Bronchial epithelial cell (primary cell): ENCODE results near the gene CLEC2D. TPM values are rescaled to one million over a fixed set of nuclear protein-coding genes. Genes with fewer than 3 reads are reported as not detected.
"Not testable (repeated sequence)": the region's sequence is repeated elsewhere in the genome, so short reads cannot be mapped to it uniquely, and the experiment has no call there.

Experiments used
- DNase-seq: peaks from one replicate; pipeline ENCODE4 v3.0.0-alpha.2; 2010; ENCODE audit warnings: low read depth
- FAIRE-seq: peaks from 2 replicates; lab custom pipeline; 2011; peaks lifted over from hg19 to GRCh38; lab: Jason Lieb, UNC
- H3K27me3 ChIP-seq: 2 replicates; pipeline ENCODE4 v1.5.1; 2011; ENCODE audit warnings: low read length; ENCODE audit not compliant: control insufficient read depth, insufficient read depth
- H3K36me3 ChIP-seq: 2 replicates; pipeline ENCODE4 v1.5.1; 2011; ENCODE audit warnings: low read length; ENCODE audit not compliant: control insufficient read depth, insufficient read depth
- H3K4me3 ChIP-seq: 2 replicates; pipeline ENCODE4 v1.5.1; 2011; ENCODE audit warnings: mild to moderate bottlenecking, low read depth, low read length, control low read depth
- CTCF ChIP-seq: IDR thresholded peaks from 2 replicates; pipeline ENCODE4 v1.5.1; 2011; ENCODE audit warnings: mild to moderate bottlenecking, moderate library complexity, low read length, control low read depth, inconsistent platforms; ENCODE audit not compliant: insufficient read depth, severe bottlenecking
- total RNA-seq: library from RNA; depleted of rRNA; stranded (reverse); fragments of >200 nt; gene quantifications from 2 replicates; pipeline ENCODE4 v1.2.1, GENCODE V29; 2014

Gene CLEC2D
- total RNA-seq, 1 donor from 2014 or later: 2.6 TPM

DNA sequence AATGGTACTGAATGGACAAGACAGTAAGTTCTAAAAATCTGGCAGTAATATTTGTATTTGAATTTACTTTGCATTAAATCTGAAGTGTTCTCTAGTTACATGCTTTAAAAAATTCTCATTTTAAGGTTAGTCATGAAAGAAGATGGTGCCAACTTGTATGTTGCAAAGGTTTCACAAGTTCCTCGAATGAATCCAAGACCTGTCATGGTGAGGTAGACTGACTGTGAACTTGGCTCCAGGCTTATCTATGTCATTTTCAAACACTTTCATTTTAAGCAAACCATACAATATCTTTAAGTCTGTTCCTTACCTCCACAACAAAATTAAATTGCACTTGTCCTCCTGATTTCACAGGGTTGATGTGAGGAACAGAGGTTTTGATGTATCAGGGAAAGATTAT, 23.4 kb downstream of the CLEC2D start:
- no peaks in the 10 kb centered on the region for H3K27me3 ChIP-seq
- H3K4me3 ChIP-seq: no peak overlapping the region
- H3K36me3 ChIP-seq: peaks cover 2% of the 10 kb centered on the region
- no peak for FAIRE-seq
- TF ChIP-seq CTCF: no peak
- no peak for DNase-seq

- H3K27me3 ChIP-seq: no peaks in the 10 kb centered on the region
- no peak for DNase-seq
- no peak for TF ChIP-seq CTCF
- FAIRE-seq: no peak
- no peak overlapping the region for H3K4me3 ChIP-seq
- H3K36me3 ChIP-seq: no peaks in the 10 kb centered on the region
Observed at GRCh38 chr12:9694241-9694640, 24.7 kb downstream of the CLEC2D start.

DNA sequence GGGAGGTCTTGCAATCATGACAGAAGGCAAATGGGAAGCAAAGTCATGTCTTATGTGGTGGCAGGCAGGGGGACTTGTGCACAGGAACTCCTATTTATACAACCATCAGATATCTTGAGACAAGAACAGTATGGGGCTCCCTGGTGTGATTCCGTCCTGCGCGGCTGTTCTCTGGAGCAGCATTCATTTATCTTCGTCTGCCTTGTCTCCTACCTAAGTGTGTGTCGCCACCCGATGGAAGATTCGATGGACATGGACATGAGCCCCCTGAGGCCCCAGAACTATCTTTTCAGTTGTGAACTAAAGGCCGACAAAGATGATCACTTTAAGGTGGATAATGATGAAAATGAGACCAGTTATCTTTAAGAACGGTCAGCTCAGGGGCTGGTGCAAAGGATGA, 25.6 kb downstream of the CLEC2D start:
- DNase-seq, H3K36me3 ChIP-seq, FAIRE-seq, H3K27me3 ChIP-seq, H3K4me3 ChIP-seq: not testable (repeated sequence)

- H3K36me3 ChIP-seq, H3K4me3 ChIP-seq, H3K27me3 ChIP-seq, DNase-seq, FAIRE-seq: not testable (repeated sequence)
Observed at GRCh38 chr12:9695661-9696060, 26.1 kb downstream of the CLEC2D start.

DNA sequence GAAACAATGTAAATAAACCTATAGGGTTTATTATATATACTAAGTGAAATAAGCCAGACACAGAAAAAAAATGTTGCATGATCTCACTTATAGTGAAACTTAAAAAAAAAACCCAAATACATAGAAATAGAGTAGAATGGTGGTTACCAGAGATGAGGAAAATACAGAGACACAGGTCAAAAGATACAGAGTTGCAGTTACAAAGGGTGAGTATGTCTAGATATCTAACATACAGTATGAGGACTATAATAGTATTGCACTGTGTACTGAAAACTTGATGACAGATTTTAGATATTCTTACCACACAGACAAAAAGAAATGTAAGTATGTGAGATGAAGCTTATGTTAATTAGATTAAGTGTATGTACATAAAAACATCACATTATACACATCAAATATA, 28.1 kb downstream of the CLEC2D start:
- no peaks in the 10 kb centered on the region for H3K36me3 ChIP-seq
- no peak for TF ChIP-seq CTCF
- H3K27me3 ChIP-seq: no peaks in the 10 kb centered on the region
- FAIRE-seq: no peak
- H3K4me3 ChIP-seq: no peak overlapping the region
- DNase-seq: no peak

DNA sequence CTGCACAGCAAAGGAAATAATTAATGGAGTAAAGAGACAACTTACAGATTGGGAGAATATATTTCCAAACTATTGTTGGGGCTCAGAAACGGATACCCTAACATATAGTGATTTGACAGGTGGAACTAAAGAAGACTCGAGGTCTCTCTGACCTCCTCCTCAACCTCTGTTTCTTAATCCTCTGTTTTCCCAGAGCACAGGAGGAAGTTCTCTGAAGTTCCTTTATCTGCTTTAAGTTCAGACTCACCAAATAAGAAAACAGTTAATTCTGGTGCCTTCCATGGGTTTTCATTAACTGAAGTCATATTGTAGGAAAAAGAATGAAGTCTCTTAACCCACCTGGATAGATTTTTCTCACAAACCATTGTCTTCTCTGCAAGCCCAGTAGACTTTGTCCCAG, 29.2 kb downstream of the CLEC2D start:
- TF ChIP-seq CTCF: no peak
- no peak overlapping the region for H3K4me3 ChIP-seq
- H3K27me3 ChIP-seq: no peaks in the 10 kb centered on the region
- H3K36me3 ChIP-seq: no peaks in the 10 kb centered on the region
- no peak for FAIRE-seq
- DNase-seq: no peak

GRCh38 chr12:9699269-9699897, 29.9 kb downstream of the CLEC2D start:
- Histone ChIP-seq H3K4me3 (no peak overlapping the region), H3K36me3 (no peaks in the 10 kb centered on the region), H3K27me3 (no peaks in the 10 kb centered on the region)
- DNase-seq: no peak
- no peak for FAIRE-seq
- no peak for TF ChIP-seq CTCF
